22Rv1 (cell line): Measurements from ENCODE around the gene CCDC17.
A peak's percentile ranks its signal among the peaks of the same experiment; 100 is the strongest.

ENCODE experiments used
- H3K27ac ChIP-seq: fragments of 450-650 bp; 2 replicates; pipeline ENCODE4 v1.5.1; 2017
- ZFX ChIP-seq: fragments of 450-650 bp; IDR thresholded peaks from 2 replicates; pipeline ENCODE4 v1.6.1; 2017; ENCODE audit warnings: antibody characterized with exemption, borderline replicate concordance
- TF ChIP-seq, protein P1 (sequence below): fragments of 450-650 bp; IDR thresholded peaks from 2 replicates; pipeline ENCODE4 v1.5.1; 2017; ENCODE audit warnings: mild to moderate bottlenecking

The CCDC17 gene

DNA sequence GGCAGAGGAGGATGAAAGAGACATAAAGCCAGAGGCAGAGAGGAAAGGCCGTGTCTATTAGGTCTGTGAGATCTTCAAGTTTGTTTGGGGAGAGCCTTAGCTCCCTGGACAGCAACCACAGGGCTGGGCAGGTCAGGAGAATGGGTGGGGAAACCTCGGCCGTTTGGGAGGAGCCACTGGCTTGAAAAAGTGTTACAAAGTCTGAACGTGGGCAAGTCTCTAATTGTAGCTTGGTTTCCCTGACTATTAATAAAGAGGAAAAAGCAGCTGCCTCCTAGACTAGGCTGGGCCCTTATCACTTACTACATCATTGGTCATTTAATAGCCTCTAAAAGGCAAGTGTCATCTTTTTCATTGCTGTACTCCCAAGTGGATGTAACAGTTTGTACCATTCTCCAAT is at the start of gene CCDC17:
CCDC17 (minus strand) TSS at position 83 of the 400 bp plus-strand sequence. CDS start 145 bp downstream, outside the sequence.
- H3K27ac ChIP-seq = peak within 1 kb of the TSS; percentile 36; the same call in 1 of the 2 replicates
- TF ChIP-seq, protein P1, sequence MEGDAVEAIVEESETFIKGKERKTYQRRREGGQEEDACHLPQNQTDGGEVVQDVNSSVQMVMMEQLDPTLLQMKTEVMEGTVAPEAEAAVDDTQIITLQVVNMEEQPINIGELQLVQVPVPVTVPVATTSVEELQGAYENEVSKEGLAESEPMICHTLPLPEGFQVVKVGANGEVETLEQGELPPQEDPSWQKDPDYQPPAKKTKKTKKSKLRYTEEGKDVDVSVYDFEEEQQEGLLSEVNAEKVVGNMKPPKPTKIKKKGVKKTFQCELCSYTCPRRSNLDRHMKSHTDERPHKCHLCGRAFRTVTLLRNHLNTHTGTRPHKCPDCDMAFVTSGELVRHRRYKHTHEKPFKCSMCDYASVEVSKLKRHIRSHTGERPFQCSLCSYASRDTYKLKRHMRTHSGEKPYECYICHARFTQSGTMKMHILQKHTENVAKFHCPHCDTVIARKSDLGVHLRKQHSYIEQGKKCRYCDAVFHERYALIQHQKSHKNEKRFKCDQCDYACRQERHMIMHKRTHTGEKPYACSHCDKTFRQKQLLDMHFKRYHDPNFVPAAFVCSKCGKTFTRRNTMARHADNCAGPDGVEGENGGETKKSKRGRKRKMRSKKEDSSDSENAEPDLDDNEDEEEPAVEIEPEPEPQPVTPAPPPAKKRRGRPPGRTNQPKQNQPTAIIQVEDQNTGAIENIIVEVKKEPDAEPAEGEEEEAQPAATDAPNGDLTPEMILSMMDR = no peak
- no peak for TF ChIP-seq ZFX

- TF ChIP-seq, protein P1 = no peak
- no peak for TF ChIP-seq ZFX
- no peak overlapping the region for H3K27ac ChIP-seq
These were observed 46.2 kb upstream of the CCDC17 start for GRCh38 chr1:45669859-45670655.

DNA sequence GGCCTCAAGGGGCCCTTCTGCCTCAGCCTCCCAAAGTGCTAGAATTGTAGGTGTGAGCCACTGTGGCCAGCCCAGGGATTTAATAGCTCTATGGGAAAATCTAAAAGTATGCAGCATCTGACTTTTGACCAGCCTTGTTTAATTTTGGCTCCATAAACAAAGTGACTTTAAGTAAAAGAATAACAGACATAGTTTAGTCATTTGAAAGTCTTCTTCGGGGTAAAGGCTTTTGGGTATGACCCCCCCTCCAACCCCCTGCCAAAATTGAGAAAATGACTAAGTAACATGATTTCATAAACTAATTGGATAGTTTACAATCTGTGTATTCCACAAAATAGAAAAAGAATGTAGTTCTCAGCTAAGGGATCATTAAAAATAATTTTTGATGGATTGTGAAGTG is 45.5 kb upstream of the CCDC17 start:
- no peak overlapping the region for H3K27ac ChIP-seq
- TF ChIP-seq ZFX = no peak
- TF ChIP-seq, protein P1 = no peak

DNA sequence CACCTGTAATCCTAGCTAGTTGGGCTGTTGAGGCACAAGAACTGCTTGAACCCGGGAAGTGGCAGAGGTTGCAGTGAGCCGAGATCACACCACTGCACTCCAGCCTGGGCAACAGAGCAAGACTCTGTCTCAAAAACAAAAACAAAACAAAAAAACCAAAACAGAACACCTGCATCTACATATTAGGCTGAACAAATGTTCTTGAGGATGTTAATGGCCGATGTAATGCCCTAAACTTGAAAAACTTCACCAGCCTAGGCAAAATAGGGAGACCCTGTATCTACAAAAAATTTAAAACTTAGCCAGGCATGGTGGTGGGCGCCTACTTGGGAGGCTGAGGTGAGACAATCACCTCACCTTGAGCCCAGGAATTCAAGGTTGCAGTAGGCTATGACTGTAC is 44.7 kb upstream of the CCDC17 start:
- no peak overlapping the region for H3K27ac ChIP-seq
- TF ChIP-seq, protein P1 = no peak
- TF ChIP-seq ZFX = no peak

DNA sequence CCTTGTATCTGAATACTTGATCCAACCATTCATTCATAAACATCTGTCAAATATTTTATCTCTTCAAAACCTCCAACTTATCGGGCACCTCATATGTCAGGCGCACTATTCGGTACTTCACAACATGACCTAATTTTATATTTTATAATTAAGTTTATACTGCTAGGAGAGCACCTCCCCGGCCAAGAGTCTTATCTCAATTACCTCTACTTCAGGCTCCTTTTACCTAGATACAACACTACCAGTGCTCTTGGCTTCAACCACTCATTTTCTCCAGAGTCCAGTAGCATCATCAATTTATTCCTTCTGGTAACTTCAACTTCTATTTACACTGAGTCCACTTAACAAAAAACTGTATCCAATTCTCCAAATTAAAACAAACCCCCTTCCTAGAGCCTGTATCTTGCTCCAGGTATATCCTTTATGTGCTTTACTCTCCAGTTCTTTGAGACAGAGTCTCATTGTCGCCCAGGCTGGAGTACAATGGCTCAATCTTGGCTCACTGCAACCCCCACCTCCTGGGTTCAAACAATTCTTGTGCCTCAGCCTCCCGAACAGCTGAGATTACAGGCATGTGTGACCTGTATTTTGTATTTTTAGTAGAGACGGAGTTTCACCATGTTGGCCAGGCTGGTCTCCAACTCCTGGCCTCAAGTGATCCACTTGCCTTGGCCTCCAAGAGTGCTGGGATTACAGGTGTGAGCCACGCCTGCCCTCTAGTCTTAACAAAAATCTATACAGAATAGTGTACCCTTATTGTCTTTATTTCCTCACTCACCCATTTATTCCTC is 43.7 kb upstream of the CCDC17 start:
- no peak overlapping the region for H3K27ac ChIP-seq
- TF ChIP-seq ZFX = no peak
- TF ChIP-seq, protein P1 = no peak

DNA sequence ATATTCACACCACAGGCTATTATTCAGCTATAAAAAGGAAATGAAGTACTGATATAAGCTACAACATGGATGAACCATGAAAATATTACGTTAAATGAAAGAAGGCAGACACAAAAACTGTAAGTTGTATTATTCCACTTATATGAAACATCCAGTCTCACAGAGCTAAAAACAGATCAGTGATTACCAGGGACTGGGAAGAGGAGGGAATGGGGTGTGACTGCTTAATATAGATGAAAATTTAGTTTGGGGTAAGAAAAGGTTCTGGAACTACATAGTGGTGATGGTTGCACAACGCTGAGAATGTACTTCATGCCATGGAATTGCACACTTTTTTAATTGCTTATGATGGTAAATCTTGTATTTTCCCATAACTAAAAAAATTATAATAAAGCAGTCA is 43.0 kb upstream of the CCDC17 start:
- TF ChIP-seq, protein P1 = no peak
- no peak for TF ChIP-seq ZFX
- no peak overlapping the region for H3K27ac ChIP-seq

DNA sequence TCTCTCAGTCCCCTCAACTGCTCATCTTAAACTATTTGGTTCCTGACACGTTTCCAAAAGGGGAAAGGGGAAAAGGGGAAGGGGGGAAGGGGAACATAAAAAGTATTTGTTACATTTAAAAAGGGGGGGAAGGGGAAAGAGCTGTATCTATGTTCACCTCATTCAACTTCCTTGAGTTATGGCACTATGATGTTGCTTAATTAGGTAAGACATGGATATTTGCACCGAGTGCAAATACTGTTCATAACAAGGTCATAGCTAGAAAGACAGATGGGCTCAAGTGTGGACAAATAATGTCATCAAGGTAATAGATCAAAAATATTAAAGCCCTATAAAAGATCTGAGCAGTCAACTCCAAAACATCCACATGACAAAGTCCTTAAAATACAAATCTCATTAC is 36.5 kb upstream of the CCDC17 start:
- no peak for TF ChIP-seq ZFX
- TF ChIP-seq, protein P1 = no peak
- no peak overlapping the region for H3K27ac ChIP-seq
